ENCODE results near the gene LIPN. TPM values are rescaled to one million over a fixed set of nuclear protein-coding genes. Genes with fewer than 3 reads are reported as not detected.
A peak's percentile ranks its signal among the peaks of the same experiment; 100 is the strongest.
"Not testable (repeated sequence)": the region's sequence is repeated elsewhere in the genome, so short reads cannot be mapped to it uniquely, and the experiment has no call there.

The LIPN gene
- total RNA-seq, result not detected
- long read RNA-seq, result 0 reads

- no peak for DNase-seq
- ATAC-seq (ENCODE audit: poor library complexity), result peak; percentile 22
- intact Hi-C loops (cut with DNase I), result no loop called here
Observed at GRCh38 chr10:88759366-88760101, at the start of gene LIPN. LIPN (plus strand) TSS chr10:88760020; CDS start chr10:88761406, 1,386 bp downstream.

- intact Hi-C loops (cut with DNase I), result no loop called here
- DNase-seq, result no peak
Observed at GRCh38 chr10:88715517-88715916, 44.3 kb upstream of the LIPN start.

GRCh38 chr10:88721392-88721791 is 38.4 kb upstream of the LIPN start:
- intact Hi-C loops (cut with DNase I), result no loop called here
- no peak for ATAC-seq (ENCODE audit: poor library complexity)
- no peak for DNase-seq

More at GRCh38 chr10:88715517-88715916, 44.3 kb upstream of the LIPN start:
- no peak for ATAC-seq (ENCODE audit: poor library complexity)

GRCh38 chr10:88725798-88726197 is 34.0 kb upstream of the LIPN start:
- DNase-seq, result no peak
- ATAC-seq (ENCODE audit: poor library complexity), result no peak
- intact Hi-C loops (cut with DNase I), result no loop called here

- intact Hi-C loops (cut with DNase I), result no loop called here
- ATAC-seq (ENCODE audit: poor library complexity), result no peak
- DNase-seq, result no peak
Observed at GRCh38 chr10:88728107-88728763, 31.6 kb upstream of the LIPN start.

- intact Hi-C loops (cut with DNase I), result no loop called here
- DNase-seq (no peak), ATAC-seq (ENCODE audit: poor library complexity) (no peak)
Observed at GRCh38 chr10:88730864-88731263, 29.0 kb upstream of the LIPN start.

- peak; percentile 48 for ATAC-seq (ENCODE audit: poor library complexity)
- intact Hi-C loops (cut with DNase I), result no loop called here
- no peak for DNase-seq
Observed at GRCh38 chr10:88731296-88731695, 28.5 kb upstream of the LIPN start.

GRCh38 chr10:88733215-88733614 is 26.6 kb upstream of the LIPN start:
- intact Hi-C loops (cut with DNase I), result no loop called here
- no peak for DNase-seq
- ATAC-seq (ENCODE audit: poor library complexity), result no peak

GRCh38 chr10:88735661-88736060 is 24.2 kb upstream of the LIPN start:
- intact Hi-C loops (cut with DNase I), result no loop called here
- ATAC-seq (ENCODE audit: poor library complexity), result no peak
- DNase-seq, result no peak

GRCh38 chr10:88741921-88742320 is 17.9 kb upstream of the LIPN start:
- ATAC-seq (ENCODE audit: poor library complexity); DNase-seq; intact Hi-C loops (cut with DNase I): not testable (repeated sequence)

- intact Hi-C loops (cut with DNase I), result no loop called here
- no peak for DNase-seq
- ATAC-seq (ENCODE audit: poor library complexity), result no peak
Observed at GRCh38 chr10:88742448-88742847, 17.4 kb upstream of the LIPN start.

- ATAC-seq (ENCODE audit: poor library complexity) (no peak), DNase-seq (no peak)
- intact Hi-C loops (cut with DNase I), result no loop called here
Observed at GRCh38 chr10:88744002-88744401, 15.8 kb upstream of the LIPN start.

GRCh38 chr10:88745633-88746032 is 14.2 kb upstream of the LIPN start:
- ATAC-seq (ENCODE audit: poor library complexity), result no peak
- intact Hi-C loops (cut with DNase I), result no loop called here
- no peak for DNase-seq

GRCh38 chr10:88754287-88754686 is 5.5 kb upstream of the LIPN start:
- no peak for ATAC-seq (ENCODE audit: poor library complexity)
- no peak for DNase-seq
- intact Hi-C loops (cut with DNase I), result no loop called here

- DNase-seq (no peak), ATAC-seq (ENCODE audit: poor library complexity) (no peak)
- intact Hi-C loops (cut with DNase I), result no loop called here
Observed at GRCh38 chr10:88755753-88756152, 4.1 kb upstream of the LIPN start.

- no peak for ATAC-seq (ENCODE audit: poor library complexity)
- intact Hi-C loops (cut with DNase I), result no loop called here
Observed at GRCh38 chr10:88756660-88757059, 3.2 kb upstream of the LIPN start.

GRCh38 chr10:88762906-88763305 is 3.1 kb downstream of the LIPN start:
- ATAC-seq (ENCODE audit: poor library complexity), result no peak

More at GRCh38 chr10:88756660-88757059, 3.2 kb upstream of the LIPN start:
- no peak for DNase-seq

GRCh38 chr10:88763441-88763840 is 3.6 kb downstream of the LIPN start:
- intact Hi-C loops (cut with DNase I), result no loop called here
- ATAC-seq (ENCODE audit: poor library complexity) (no peak), DNase-seq (no peak)

More at GRCh38 chr10:88762906-88763305, 3.1 kb downstream of the LIPN start:
- intact Hi-C loops (cut with DNase I), result no loop called here
- no peak for DNase-seq

- DNase-seq, result no peak
- ATAC-seq (ENCODE audit: poor library complexity), result no peak
- intact Hi-C loops (cut with DNase I), result no loop called here
Observed at GRCh38 chr10:88764110-88764509, 4.3 kb downstream of the LIPN start.

- DNase-seq (no peak), ATAC-seq (ENCODE audit: poor library complexity) (no peak)
- intact Hi-C loops (cut with DNase I), result no loop called here
Observed at GRCh38 chr10:88765816-88766215, 6.0 kb downstream of the LIPN start.
